Limb (tissue), 2 donors: ENCODE data around the gene LUZP1.

Source experiments
- DNase-seq, 2 donors: peaks; one replicate each; pipeline ENCODE4 v3.0.0-alpha.2; 2016; ENCODE audit errors: extremely low spot score in 2 of 2

Gene LUZP1

GRCh38 chr1:23088027-23088426 is 80.6 kb downstream of the LUZP1 start:
- DNase-seq = no peak

GRCh38 chr1:23085696-23086095 is 83.0 kb downstream of the LUZP1 start:
- DNase-seq = no peak

GRCh38 chr1:23084880-23085279 is 83.8 kb downstream of the LUZP1 start:
- no peak for DNase-seq

GRCh38 chr1:23083714-23084480 is 84.8 kb downstream of the LUZP1 start:
- no peak for DNase-seq

- no peak for DNase-seq
These were observed 87.3 kb downstream of the LUZP1 start for GRCh38 chr1:23081376-23081775.

GRCh38 chr1:23080885-23081284 is 87.8 kb downstream of the LUZP1 start:
- no peak for DNase-seq

- no peak for DNase-seq
These were observed 89.6 kb downstream of the LUZP1 start for GRCh38 chr1:23079025-23079424.

GRCh38 chr1:23074012-23074411 is 94.6 kb downstream of the LUZP1 start:
- DNase-seq = no peak

- DNase-seq = no peak
These were observed 99.0 kb downstream of the LUZP1 start for GRCh38 chr1:23069675-23070074.

GRCh38 chr1:23069149-23069548 is 99.5 kb downstream of the LUZP1 start:
- DNase-seq = no peak

- DNase-seq = no peak
These were observed 102.6 kb downstream of the LUZP1 start for GRCh38 chr1:23066075-23066474.

- DNase-seq = no peak
These were observed 103.3 kb downstream of the LUZP1 start for GRCh38 chr1:23065385-23065784.

- DNase-seq = no peak
These were observed 106.4 kb downstream of the LUZP1 start for GRCh38 chr1:23062271-23062670.

- no peak for DNase-seq
These were observed 111.4 kb downstream of the LUZP1 start for GRCh38 chr1:23057301-23057700.

GRCh38 chr1:23051290-23051909 is 117.3 kb downstream of the LUZP1 start:
- no peak for DNase-seq

GRCh38 chr1:23050201-23050600 is 118.5 kb downstream of the LUZP1 start:
- DNase-seq = no peak

GRCh38 chr1:23044035-23044434 is 124.6 kb downstream of the LUZP1 start:
- DNase-seq = no peak

GRCh38 chr1:23040509-23040908 is 128.1 kb downstream of the LUZP1 start:
- no peak for DNase-seq

GRCh38 chr1:23039308-23039826 is 129.3 kb downstream of the LUZP1 start:
- DNase-seq = no peak

- no peak for DNase-seq
These were observed 131.4 kb downstream of the LUZP1 start for GRCh38 chr1:23037081-23037740.

- no peak for DNase-seq
These were observed 132.7 kb downstream of the LUZP1 start for GRCh38 chr1:23035823-23036452.
